Thymus (tissue), 11 donors: ENCODE results near the gene TPPP2. TPM values are rescaled to one million over a fixed set of nuclear protein-coding genes. Genes with fewer than 3 reads are reported as not detected.

ENCODE experiments used
- DNase-seq, 9 donors: peaks; one replicate each; pipeline ENCODE4 v3.0.0-alpha.2; 2013; ENCODE audit warnings: low spot score in 9 of 9, low read depth in 6 of 9, missing footprints in 1 of 9
- H3K27ac ChIP-seq, 2 donors: one replicate each; pipeline ENCODE4 v1.5.1; 2013; ENCODE audit warnings: control low read depth in 1 of 2, low read depth in 1 of 2, low read length in 1 of 2, mild to moderate bottlenecking in 1 of 2, moderate library complexity in 1 of 2
- H3K27me3 ChIP-seq, 2 donors: one replicate each; pipeline ENCODE4 v1.5.1; 2013; ENCODE audit warnings: low read length in 1 of 2; ENCODE audit not compliant: control insufficient read depth in 2 of 2, insufficient read depth in 1 of 2
- H3K36me3 ChIP-seq, 2 donors: one replicate each; pipeline ENCODE4 v1.5.1; 2013; ENCODE audit warnings: low read length in 1 of 2, mild to moderate bottlenecking in 1 of 2, moderate library complexity in 1 of 2; ENCODE audit not compliant: control insufficient read depth in 2 of 2, insufficient read depth in 2 of 2
- H3K4me1 ChIP-seq, 2 donors: one replicate each; pipeline ENCODE4 v1.5.1; 2013; ENCODE audit warnings: low read length in 2 of 2; ENCODE audit not compliant: control insufficient read depth in 2 of 2, insufficient read depth in 2 of 2
- H3K4me3 ChIP-seq, 2 donors: one replicate each; pipeline ENCODE4 v1.5.1; 2013; ENCODE audit warnings: low read length in 2 of 2, control low read depth in 1 of 2, mild to moderate bottlenecking in 1 of 2
- H3K9me3 ChIP-seq, 2 donors: one replicate each; pipeline ENCODE4 v1.5.1; 2013; ENCODE audit warnings: low read length in 1 of 2, mild to moderate bottlenecking in 1 of 2; ENCODE audit not compliant: control insufficient read depth in 2 of 2, insufficient read depth in 1 of 2
- WGBS: extraction: QIAGEN DNeasy Blood & Tissue Kit; methylation state at CpG from one replicate; pipeline ENCODE4 v1.1.7; 2013; 5-methylcytosine and 5-hydroxymethylcytosine counted together
- polyA plus RNA-seq: library from polyadenylated mRNA; stranded (reverse); fragments of 200-250 nt; gene quantifications from one replicate; pipeline ENCODE4 v1.2.3, GENCODE V29; 2013
- total RNA-seq: library from RNA; stranded (reverse); fragments of 120-200 nt; gene quantifications from one replicate; pipeline ENCODE4 v1.2.4, GENCODE V29; 2013
- donor health status: healthy.

The TPPP2 gene
- total and polyA plus RNA-seq, 2 donors, result 0.30 TPM; not detected in 1

GRCh38 chr14:21078287-21078686 is 48.3 kb downstream of the TPPP2 start:
- Histone ChIP-seq H3K4me3 (no peak overlapping the region), H3K27ac (no peak overlapping the region), H3K9me3 (no peaks in the 10 kb centered on the region), H3K4me1 (no peaks in the 10 kb centered on the region), H3K27me3 (peaks cover 3 to 17% of the 10 kb centered on the region in 2 donors), H3K36me3 (no peaks in the 10 kb centered on the region)
- no peak for DNase-seq
- WGBS, result 99% methylated on average over 5 of the region's 5 CpGs

GRCh38 chr14:21078726-21079125 is 48.7 kb downstream of the TPPP2 start:
- Histone ChIP-seq H3K27ac (no peak overlapping the region), H3K4me1 (no peaks in the 10 kb centered on the region), H3K36me3 (no peaks in the 10 kb centered on the region), H3K9me3 (no peaks in the 10 kb centered on the region), H3K4me3 (no peak overlapping the region), H3K27me3 (peaks cover 2 to 16% of the 10 kb centered on the region in 2 donors)
- 95% methylated on average over 10 of the region's 10 CpGs for WGBS
- DNase-seq, result no peak

- WGBS, result 93% methylated on average over 30 of the region's 30 CpGs
- Histone ChIP-seq H3K36me3 (no peaks in the 10 kb centered on the region), H3K27me3 (peaks cover 0 to 5% of the 10 kb centered on the region in 2 donors), H3K4me3 (no peak overlapping the region), H3K4me1 (no peaks in the 10 kb centered on the region), H3K9me3 (no peaks in the 10 kb centered on the region), H3K27ac (no peak overlapping the region)
- no peak for DNase-seq
Measured at GRCh38 chr14:21081521-21082142, 51.6 kb downstream of the TPPP2 start.

Other genes starting within 250 kb of the TPPP2 start
- gene RNASE6, start 248.9 kb upstream of the TPPP2 start, total RNA-seq, result 31.3 TPM
- 87.1 TPM for gene RNASE6, start 248.9 kb upstream of the TPPP2 start, polyA plus RNA-seq
- 200 TPM for gene RNASE1, start 227.4 kb upstream of the TPPP2 start, total RNA-seq
- gene RNASE1, start 227.4 kb upstream of the TPPP2 start, polyA plus RNA-seq, result 491 TPM
- 26.7 TPM for gene RNASE3, start 138.8 kb upstream of the TPPP2 start, total RNA-seq
- gene RNASE3, start 138.8 kb upstream of the TPPP2 start, polyA plus RNA-seq, result 1.2 TPM
- gene RNASE2, start 74.7 kb upstream of the TPPP2 start, total RNA-seq, result 49.1 TPM
- 16.6 TPM for gene RNASE2, start 74.7 kb upstream of the TPPP2 start, polyA plus RNA-seq
- 64.2 TPM for gene METTL17, start 40.2 kb upstream of the TPPP2 start, total RNA-seq
- 99.5 TPM for gene METTL17, start 40.2 kb upstream of the TPPP2 start, polyA plus RNA-seq
- gene SLC39A2, start 30.9 kb upstream of the TPPP2 start, total RNA-seq, result 1.5 TPM
- 7.0 TPM for gene SLC39A2, start 30.9 kb upstream of the TPPP2 start, polyA plus RNA-seq
- gene NDRG2, start 5.2 kb upstream of the TPPP2 start, total RNA-seq, result 19.8 TPM
- 77.8 TPM for gene NDRG2, start 5.2 kb upstream of the TPPP2 start, polyA plus RNA-seq
- gene RNASE13, start 4.6 kb downstream of the TPPP2 start, total RNA-seq, result not detected
- not detected for gene RNASE13, start 4.6 kb downstream of the TPPP2 start, polyA plus RNA-seq
- gene RNASE7, start 12.1 kb downstream of the TPPP2 start, total RNA-seq, result 0.47 TPM
- 1.6 TPM for gene RNASE7, start 12.1 kb downstream of the TPPP2 start, polyA plus RNA-seq
- not detected for gene RNASE8, start 27.6 kb downstream of the TPPP2 start, total RNA-seq
- not detected for gene RNASE8, start 27.6 kb downstream of the TPPP2 start, polyA plus RNA-seq
- gene ARHGEF40, start 40.1 kb downstream of the TPPP2 start, total RNA-seq, result 6.9 TPM
- 6.5 TPM for gene ARHGEF40, start 40.1 kb downstream of the TPPP2 start, polyA plus RNA-seq
- gene ZNF219, start 68.4 kb downstream of the TPPP2 start, total RNA-seq, result 11.2 TPM
- 21.9 TPM for gene ZNF219, start 68.4 kb downstream of the TPPP2 start, polyA plus RNA-seq
- 0.14 TPM for gene TMEM253, start 70.8 kb downstream of the TPPP2 start, total RNA-seq
- 0.98 TPM for gene TMEM253, start 70.8 kb downstream of the TPPP2 start, polyA plus RNA-seq
- not detected for gene OR5AU1, start 125.8 kb downstream of the TPPP2 start, total RNA-seq
- 0.05 TPM for gene OR5AU1, start 125.8 kb downstream of the TPPP2 start, polyA plus RNA-seq
- gene HNRNPC, start 239.2 kb downstream of the TPPP2 start, total RNA-seq, result 968 TPM
- gene HNRNPC, start 239.2 kb downstream of the TPPP2 start, polyA plus RNA-seq, result 909 TPM
- gene RPGRIP1, start 249.9 kb downstream of the TPPP2 start, total RNA-seq, result 0.19 TPM
- gene RPGRIP1, start 249.9 kb downstream of the TPPP2 start, polyA plus RNA-seq, result 0.30 TPM